HG02885 (cell line): ENCODE data around the gene AEN.
"Not testable (repeated sequence)": the region's sequence is repeated elsewhere in the genome, so short reads cannot be mapped to it uniquely, and the experiment has no call there.

Source experiments
- ATAC-seq: cut with Tn5 transposase; IDR thresholded peaks from one replicate; pipeline ENCODE4 v1.9.1; 2021; ENCODE audit warnings: mild to moderate bottlenecking; ENCODE audit not compliant: unreplicated experiment, poor library complexity

Gene AEN

DNA sequence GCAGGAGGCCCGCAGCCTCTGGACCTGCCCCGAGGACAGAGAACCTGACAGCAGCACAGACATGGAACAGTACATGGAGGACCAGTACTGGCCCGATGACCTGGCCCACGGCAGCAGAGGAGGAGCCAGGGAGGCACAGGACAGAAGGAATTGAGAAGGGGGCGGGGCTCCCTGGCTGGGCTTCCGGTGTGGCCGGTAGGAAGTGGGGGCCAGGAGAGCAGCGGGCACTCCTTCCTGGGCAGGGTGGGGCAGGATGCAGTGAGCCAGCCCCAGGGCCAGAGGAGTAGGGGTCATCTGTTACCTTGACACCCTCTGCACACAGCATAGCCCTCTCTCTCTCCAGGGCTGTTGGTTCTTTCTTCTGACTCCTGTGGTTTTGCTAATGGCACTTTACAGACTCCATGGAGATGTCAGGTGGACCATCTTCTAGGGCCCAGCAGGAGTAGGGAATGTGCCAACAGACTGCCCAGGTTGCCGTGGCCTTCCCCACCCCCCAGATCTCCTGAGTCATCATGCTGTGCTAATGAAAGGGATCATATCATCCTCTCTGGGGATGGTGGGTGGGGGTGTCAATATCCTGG is 9.1 kb downstream of the AEN start:
- no peak for ATAC-seq

- ATAC-seq, result no peak
These were observed 9.8 kb downstream of the AEN start for GRCh38 chr15:88630798-88631463.

- ATAC-seq, result no peak
These were observed 10.4 kb downstream of the AEN start for GRCh38 chr15:88631464-88632028.

DNA sequence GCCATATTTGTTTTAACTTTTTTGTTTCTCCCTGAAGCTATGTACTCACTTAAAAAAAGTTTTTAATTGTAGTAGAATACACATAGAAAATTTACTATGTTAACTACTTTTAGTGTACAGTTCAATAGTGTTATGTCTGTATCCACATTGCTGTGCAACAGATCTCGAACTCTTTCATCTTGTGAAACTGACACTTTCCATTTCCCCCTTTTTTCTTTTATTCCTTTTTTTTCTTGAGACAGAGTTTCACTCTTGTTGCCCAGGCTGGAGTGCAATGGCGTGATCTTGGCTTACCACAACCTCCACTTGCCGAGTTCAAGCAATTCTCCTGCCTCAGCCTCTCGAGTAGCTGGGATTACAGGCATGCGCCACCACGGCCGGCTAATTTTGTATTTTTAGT is 11.7 kb downstream of the AEN start:
- not testable (repeated sequence) for ATAC-seq

DNA sequence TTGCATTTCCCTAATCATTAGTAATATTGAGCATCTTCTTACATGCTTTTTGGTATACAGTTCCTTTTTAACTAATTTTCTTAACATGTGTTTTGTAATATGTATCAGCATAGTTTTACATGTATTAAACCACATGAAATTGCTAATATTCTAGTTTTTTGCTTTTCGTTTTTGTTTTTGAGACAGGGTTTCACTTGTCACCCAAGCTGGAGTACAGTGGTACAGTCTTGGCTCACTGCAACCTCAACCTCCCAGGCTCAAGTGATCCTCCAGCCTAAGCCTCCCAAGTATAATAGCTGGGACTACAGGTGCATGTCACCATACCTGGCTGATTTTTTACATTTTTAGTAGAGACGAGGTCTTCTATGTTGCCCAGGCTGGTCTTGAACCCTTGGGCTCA is 13.3 kb downstream of the AEN start:
- no peak for ATAC-seq

GRCh38 chr15:88635318-88635717 is 14.2 kb downstream of the AEN start:
- ATAC-seq, result peak; percentile 36

GRCh38 chr15:88636050-88636449 is 14.9 kb downstream of the AEN start:
- ATAC-seq, result no peak

DNA sequence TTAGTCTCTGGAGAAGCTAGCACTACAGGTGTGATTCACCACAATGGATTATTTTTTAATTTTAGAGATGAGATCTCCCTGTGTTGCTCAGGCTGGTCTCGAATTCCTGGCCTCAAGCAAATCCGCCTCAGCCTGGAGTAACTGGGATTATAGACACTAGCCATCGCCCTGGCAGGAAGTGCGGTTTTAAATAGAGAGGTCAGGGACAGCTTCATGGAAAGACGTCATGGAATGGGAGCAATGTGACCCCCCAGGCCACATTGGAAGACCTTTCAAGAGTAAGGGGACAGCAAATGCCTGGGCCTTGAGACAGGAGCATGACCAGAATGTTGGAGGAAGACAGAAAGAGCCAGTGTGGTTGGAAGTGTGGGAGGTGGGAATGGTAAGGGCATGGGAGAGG is 15.5 kb downstream of the AEN start:
- no peak for ATAC-seq

- ATAC-seq, result no peak
These were observed 16.3 kb downstream of the AEN start for GRCh38 chr15:88637436-88637835.

DNA sequence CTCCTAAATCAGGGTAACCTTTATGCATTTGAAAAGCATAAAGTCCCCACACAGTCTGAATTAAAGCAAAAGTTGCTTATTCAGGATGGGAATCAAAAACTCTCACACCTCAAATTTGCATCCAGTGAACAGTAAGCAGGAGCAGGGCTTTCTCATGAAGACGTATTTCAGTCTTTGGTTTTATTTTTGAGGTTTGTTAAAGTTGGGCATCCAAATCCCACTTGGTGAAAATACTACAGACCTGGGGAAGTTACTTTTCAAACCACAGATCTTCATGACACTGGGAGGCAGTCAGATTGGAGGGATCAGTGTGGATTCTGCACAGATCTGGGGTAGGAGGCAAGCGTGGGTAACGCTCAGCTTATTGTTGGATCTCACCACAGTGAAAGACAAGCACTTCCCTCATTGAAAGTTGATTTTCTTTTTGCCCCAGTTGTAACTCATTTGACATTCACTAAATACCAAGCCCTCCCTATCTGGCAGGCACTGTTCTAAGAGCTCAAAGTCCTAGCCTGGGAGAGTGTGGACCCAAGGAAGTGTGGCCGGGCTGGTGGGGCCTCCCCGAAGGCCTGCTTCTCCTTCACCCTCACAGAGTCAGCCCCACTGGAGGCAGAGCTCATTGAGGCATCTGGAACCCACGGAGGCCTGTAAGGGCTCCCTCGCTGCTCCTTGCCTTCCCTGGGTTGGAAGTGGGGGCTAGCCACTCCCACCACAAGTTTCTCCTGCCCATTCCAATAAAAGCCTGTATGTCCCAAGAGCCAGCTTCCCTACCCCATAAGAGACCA is 16.9 kb downstream of the AEN start:
- no peak for ATAC-seq

DNA sequence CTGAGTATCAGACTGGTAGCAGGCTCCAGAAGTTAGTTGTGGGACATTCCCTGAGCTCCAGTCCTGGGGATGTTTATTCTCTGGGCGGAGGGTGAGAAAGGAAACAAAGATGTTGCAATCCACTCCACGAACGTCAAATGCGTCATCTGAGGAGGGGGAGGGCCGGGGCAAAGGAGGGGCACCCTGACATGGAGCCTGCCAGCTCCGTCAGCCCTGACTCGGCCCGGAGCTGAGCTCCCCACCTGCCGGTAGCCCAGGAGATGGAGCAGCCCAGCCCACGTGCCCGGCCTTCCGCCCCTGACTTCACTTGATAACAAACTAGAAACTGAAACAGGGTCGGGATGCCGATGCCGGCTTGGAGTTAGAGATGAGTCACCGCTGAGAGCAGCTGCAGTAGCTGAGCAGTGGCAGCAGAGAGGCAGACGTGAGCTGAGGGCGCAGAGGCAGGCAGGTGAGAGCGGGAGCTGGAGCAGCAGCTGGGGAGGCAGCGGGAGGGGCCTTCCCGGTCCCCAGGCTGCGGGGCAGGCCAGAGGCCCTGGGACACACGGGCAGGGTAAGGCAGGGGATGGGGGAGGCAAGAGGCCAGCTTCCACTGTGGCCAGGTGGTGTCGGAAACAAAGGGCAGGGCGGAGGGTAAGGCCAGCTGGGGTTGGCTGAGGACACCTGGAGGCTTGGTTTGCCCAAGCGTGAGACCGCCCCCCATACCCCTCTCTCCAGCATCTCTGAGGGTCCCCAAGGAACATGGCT is 17.7 kb downstream of the AEN start, which contains the start of gene ISG20:
Gene ISG20, plus strand, starts transcription at position 391 of the 747 bp plus-strand sequence. Its CDS starts 351 bp downstream, at position 742.
- peak; percentile 70 for ATAC-seq

GRCh38 chr15:88641959-88642452 is 20.9 kb downstream of the AEN start:
- ATAC-seq, result no peak

GRCh38 chr15:88642514-88642913 is 21.4 kb downstream of the AEN start:
- not testable (repeated sequence) for ATAC-seq

- no peak for ATAC-seq
These were observed 23.6 kb downstream of the AEN start for GRCh38 chr15:88644741-88645140.

- no peak for ATAC-seq
These were observed 24.3 kb downstream of the AEN start for GRCh38 chr15:88645171-88646087.

DNA sequence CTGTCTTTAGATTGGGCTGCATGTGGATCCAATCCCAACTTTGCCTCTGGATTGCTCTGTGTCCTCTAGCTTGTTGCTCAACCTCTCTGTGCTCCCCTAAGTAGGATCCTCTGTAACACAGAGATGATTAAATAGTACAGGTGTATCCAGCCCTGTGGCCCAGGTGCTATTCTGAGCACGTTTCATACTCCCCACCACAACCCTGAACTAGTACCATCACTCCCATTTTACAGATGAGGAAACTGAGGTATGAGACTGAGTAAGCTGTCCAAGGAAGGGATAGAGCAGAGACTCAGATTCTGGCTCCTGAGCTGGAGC is 24.9 kb downstream of the AEN start:
- no peak for ATAC-seq

- ATAC-seq, result no peak
These were observed 25.8 kb downstream of the AEN start for GRCh38 chr15:88646951-88647350.

DNA sequence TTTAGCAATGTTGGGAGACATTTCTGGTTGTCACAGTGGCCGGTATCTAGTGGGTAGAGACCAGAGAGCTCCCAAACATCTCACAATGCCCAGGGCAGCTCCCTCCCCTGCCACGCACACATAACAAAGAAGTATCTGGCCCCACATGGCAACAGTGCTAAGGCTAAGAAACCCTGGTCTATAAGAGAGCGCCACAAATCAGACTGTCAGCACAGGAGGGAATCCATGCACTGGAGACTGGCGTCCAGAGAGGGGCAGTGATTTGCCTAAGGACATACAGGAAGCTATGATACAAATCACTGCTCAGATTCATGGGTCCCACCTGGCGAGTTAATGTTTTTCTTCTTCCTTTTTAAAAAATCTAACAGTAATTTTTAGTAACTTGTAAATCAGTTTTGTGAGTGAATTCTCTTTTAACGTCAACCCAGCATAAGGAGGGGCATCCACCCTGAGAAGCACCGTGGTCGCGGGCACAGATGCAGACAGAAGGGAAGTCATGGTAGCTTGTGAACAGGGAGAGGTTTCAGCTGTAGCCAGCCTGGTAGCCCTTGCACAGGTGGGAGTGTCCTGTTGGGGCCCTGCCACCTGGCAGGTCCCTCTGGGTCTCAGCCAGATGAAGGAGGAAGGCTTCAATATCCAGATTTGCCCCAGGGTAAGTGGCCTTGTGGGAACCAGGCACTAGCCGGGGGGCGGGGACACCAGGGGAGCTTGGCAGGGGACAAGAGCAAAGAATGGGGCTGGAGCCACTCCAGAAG is 26.4 kb downstream of the AEN start:
- no peak for ATAC-seq
